ENCODE results near the gene MTR.

DNA sequence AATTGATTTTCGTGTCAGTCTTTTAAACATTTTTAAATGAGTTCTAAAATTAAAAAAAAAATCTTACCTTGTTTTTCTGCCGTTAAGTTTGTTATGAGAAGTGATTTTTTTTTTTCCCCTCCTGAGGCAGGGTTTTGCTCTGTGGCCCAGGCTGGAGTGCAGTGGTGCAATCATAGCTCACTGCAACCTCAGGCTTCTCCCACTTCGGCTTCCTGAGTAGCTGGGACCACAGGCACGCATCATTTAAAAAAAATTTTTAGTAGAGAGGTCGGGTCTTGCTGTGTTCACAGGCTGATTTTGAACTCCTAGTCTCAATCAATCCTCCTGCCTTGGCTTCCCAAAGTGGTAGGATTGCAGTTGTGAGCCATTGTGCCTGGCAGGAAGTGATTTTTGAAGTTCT lies 41.1 kb downstream of the MTR start:
- no peak for TF ChIP-seq SNAI2 (CRISPR knock-in tag; IDR thresholded peaks at IDR 0.05)
- no peak for TF ChIP-seq ARNTL (CRISPR knock-in tag; IDR thresholded peaks at IDR 0.05; ENCODE audit: borderline replicate concordance, low read depth)
- no peak for TF ChIP-seq TSHZ2 (CRISPR knock-in tag; IDR thresholded peaks at IDR 0.05)
- no peak for TF ChIP-seq ZNF565 (CRISPR knock-in tag; conservative IDR thresholded peaks at IDR 0.05; ENCODE audit: low read depth)

All from SK-N-SH treated with all-trans-retinoic acid at 6 μM for 48 hours (cell line).